Liver (tissue), 9 donors: ENCODE results near the gene CDKN1A. TPM values are rescaled to one million over a fixed set of nuclear protein-coding genes. Genes with fewer than 3 reads are reported as not detected.

Source experiments
- DNase-seq: peaks from one replicate; pipeline ENCODE4 v3.0.0-alpha.2; 2017; ENCODE audit warnings: low spot score
- H3K27ac ChIP-seq, 2 donors: one replicate each; pipeline ENCODE4 v1.7.0; 2013; ENCODE audit warnings: inconsistent platforms in 2 of 2, low read length in 2 of 2, control low read depth in 1 of 2, low read depth in 1 of 2, mild to moderate bottlenecking in 1 of 2
- H3K27me3 ChIP-seq, 4 donors: one replicate each; pipeline versions ENCODE4 v1.6.1 to v1.7.0; 2013; ENCODE audit warnings: low read length in 3 of 4, inconsistent platforms in 1 of 4, mild to moderate bottlenecking in 1 of 4, moderate library complexity in 1 of 4; ENCODE audit not compliant: control insufficient read depth in 4 of 4, insufficient read depth in 4 of 4
- H3K36me3 ChIP-seq, 4 donors: one replicate each; pipeline versions ENCODE4 v1.6.1 to v1.7.0; 2013; ENCODE audit warnings: low read length in 3 of 4, mild to moderate bottlenecking in 3 of 4, low read depth in 1 of 4, moderate library complexity in 1 of 4; ENCODE audit not compliant: control insufficient read depth in 4 of 4, insufficient read depth in 3 of 4
- H3K4me1 ChIP-seq, 4 donors: one replicate each; pipeline versions ENCODE4 v1.6.1 to v1.7.0; 2013; ENCODE audit warnings: low read length in 3 of 4, mild to moderate bottlenecking in 3 of 4, moderate library complexity in 1 of 4; ENCODE audit not compliant: control insufficient read depth in 4 of 4, insufficient read depth in 4 of 4
- H3K4me3 ChIP-seq, 3 donors: one replicate each; pipeline versions ENCODE4 v1.6.1 to v1.7.0; 2013; ENCODE audit warnings: low read length in 3 of 3, control low read depth in 1 of 3, low read depth in 1 of 3, mild to moderate bottlenecking in 1 of 3
- H3K9ac ChIP-seq, 2 donors: one replicate each; pipeline ENCODE4 v1.7.0; 2013; ENCODE audit warnings: low read length in 2 of 2, mild to moderate bottlenecking in 2 of 2, moderate library complexity in 2 of 2, control low read depth in 1 of 2, low read depth in 1 of 2
- H3K9me3 ChIP-seq, 4 donors: one replicate each; pipeline versions ENCODE4 v1.6.1 to v1.7.0; 2013; ENCODE audit warnings: low read length in 3 of 4; ENCODE audit not compliant: control insufficient read depth in 4 of 4
- EGR1 ChIP-seq, 2 donors: IDR thresholded peaks; 2 replicates each; pipeline ENCODE4 v1.6.1; 2016 to 2018; ENCODE audit warnings: antibody characterized with exemption in 2 of 2, low read depth in 2 of 2
- FOXA1 ChIP-seq: IDR thresholded peaks from 2 replicates; pipeline ENCODE4 v1.6.1; 2016; ENCODE audit warnings: antibody characterized with exemption
- FOXA2 ChIP-seq: IDR thresholded peaks from 2 replicates; pipeline ENCODE4 v1.6.1; 2016; ENCODE audit warnings: antibody characterized with exemption
- GABPA ChIP-seq, 2 donors: IDR thresholded peaks in 1 of 2; conservative IDR thresholded peaks in 1 of 2; 2 replicates each; pipeline ENCODE4 v1.6.1; 2016; ENCODE audit warnings: antibody characterized with exemption in 2 of 2, mild to moderate bottlenecking in 1 of 2, moderate library complexity in 1 of 2
- HNF4A ChIP-seq, 2 donors: conservative IDR thresholded peaks; 2 replicates each; pipeline ENCODE4 v1.6.1; 2016; ENCODE audit warnings: antibody characterized with exemption in 2 of 2, mild to moderate bottlenecking in 2 of 2
- HNF4G ChIP-seq: IDR thresholded peaks from 2 replicates; pipeline ENCODE4 v1.6.1; 2016; ENCODE audit warnings: antibody characterized with exemption
- JUND ChIP-seq, 2 donors: IDR thresholded peaks; 2 replicates each; pipeline ENCODE4 v1.6.1; 2016; ENCODE audit warnings: antibody characterized with exemption in 2 of 2
- NR2F2 ChIP-seq: IDR thresholded peaks from 2 replicates; pipeline ENCODE4 v1.6.1; 2016; ENCODE audit warnings: antibody characterized with exemption
- RAD21 ChIP-seq, 2 donors: IDR thresholded peaks; 2 replicates each; pipeline ENCODE4 v1.6.1; 2016; ENCODE audit warnings: antibody characterized with exemption in 2 of 2, mild to moderate bottlenecking in 2 of 2
- RXRA ChIP-seq, 2 donors: IDR thresholded peaks; 2 replicates each; pipeline ENCODE4 v1.6.1; 2017 to 2018; ENCODE audit warnings: antibody characterized with exemption in 2 of 2, mild to moderate bottlenecking in 1 of 2
- SP1 ChIP-seq: IDR thresholded peaks from 2 replicates; pipeline ENCODE4 v1.6.1; 2018; ENCODE audit warnings: antibody characterized with exemption, mild to moderate bottlenecking
- TAF1 ChIP-seq: conservative IDR thresholded peaks from 2 replicates; pipeline ENCODE4 v1.6.1; 2016; ENCODE audit warnings: antibody characterized with exemption, mild to moderate bottlenecking
- YY1 ChIP-seq: IDR thresholded peaks from 2 replicates; pipeline ENCODE4 v1.6.1; 2016; ENCODE audit warnings: antibody characterized with exemption, mild to moderate bottlenecking
- WGBS: extraction: QIAGEN DNeasy Blood & Tissue Kit; methylation state at CpG from one replicate; pipeline ENCODE4 v1.1.7; 2013; 5-methylcytosine and 5-hydroxymethylcytosine counted together
- polyA plus RNA-seq, 2 donors: library from polyadenylated mRNA; stranded (reverse) in 1 of 2; unstranded in 1 of 2; fragments of 200-250 nt in 1 of 2; fragments of >200 nt in 1 of 2; fragmentation: Nextera tagmentation in 1 of 2; extraction: Ambion mirVana in 1 of 2; gene quantifications; one replicate each; pipeline versions ENCODE4 v1.2.1 to v1.2.3, GENCODE V29; 2013 to 2015
- total RNA-seq, 2 donors: library from RNA; depleted of rRNA; stranded (reverse); fragments of >200 nt; gene quantifications; one replicate each; pipeline ENCODE4 v1.2.3, GENCODE V29; 2014
- TF ChIP-seq, protein P1 (sequence below): IDR thresholded peaks from 2 replicates; pipeline ENCODE4 v1.6.1; 2016; ENCODE audit warnings: antibody characterized with exemption, mild to moderate bottlenecking
- TF ChIP-seq, protein P2 (sequence below): IDR thresholded peaks from 2 replicates; pipeline ENCODE4 v1.6.1; 2016; ENCODE audit warnings: antibody characterized with exemption
- TF ChIP-seq, protein P3 (sequence below): fragments of 150-350 bp; IDR thresholded peaks from 2 replicates; pipeline ENCODE4 v1.5.1; 2017; ENCODE audit warnings: improper control_type of control experiment, low read depth, low read length; ENCODE audit not compliant: missing input control
- TF ChIP-seq, protein P4 (sequence below): IDR thresholded peaks from 2 replicates; pipeline ENCODE4 v1.6.1; 2016; ENCODE audit warnings: antibody characterized with exemption
- TF ChIP-seq, protein P5 (sequence below): IDR thresholded peaks from 2 replicates; pipeline ENCODE4 v1.6.1; 2016; ENCODE audit warnings: antibody characterized with exemption
- donor health status: healthy.
- donor health status: healthy.
- donor health status: healthy.
- donor health status: healthy.
- donor health status: healthy.

CDKN1A gene
- total and polyA plus RNA-seq, 4 donors = 3.2 to 41.7 (median 20.5) TPM

DNA sequence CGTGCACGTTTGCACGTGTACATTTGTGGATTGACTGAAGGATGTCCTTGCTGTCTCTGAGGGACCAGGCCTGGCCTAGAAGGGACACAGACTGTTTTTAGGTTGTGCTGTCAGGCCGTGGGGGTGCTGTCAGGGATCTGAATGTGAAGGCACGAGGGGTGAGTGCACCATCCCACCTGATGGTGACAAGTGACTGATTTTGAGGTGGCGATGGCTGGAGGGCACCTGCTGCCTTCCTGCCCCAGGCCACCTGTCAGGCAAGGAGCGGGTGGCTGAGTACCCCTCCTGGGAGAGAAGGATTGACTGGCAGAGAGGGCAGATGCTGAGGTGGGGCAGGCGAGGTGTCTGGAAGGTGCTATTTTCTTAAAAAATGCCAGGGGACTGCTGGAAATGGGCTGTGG lies 20.4 kb downstream of the CDKN1A start:
- Histone ChIP-seq H3K4me1 (no peaks in the 10 kb centered on the region), H3K27me3 (no peaks in the 10 kb centered on the region), H3K4me3 (no peak overlapping the region), H3K27ac (no peak overlapping the region), H3K36me3 (no peaks in the 10 kb centered on the region), H3K9me3 (no peaks in the 10 kb centered on the region), H3K9ac (no peak overlapping the region)
- DNase-seq = no peak
- TF ChIP-seq GABPA (IDR thresholded peaks at IDR 0.05 in 1 of 2, conservative IDR thresholded peaks at IDR 0.05 in 1 of 2) (no peak), TAF1 (no peak), RAD21 (IDR thresholded peaks at IDR 0.05) (no peak), HNF4A (conservative IDR thresholded peaks at IDR 0.05) (no peak), NR2F2 (no peak), RXRA (IDR thresholded peaks at IDR 0.05) (no peak), FOXA1 (no peak), SP1 (no peak), YY1 (no peak), HNF4G (no peak), JUND (IDR thresholded peaks at IDR 0.05) (no peak), FOXA2 (no peak), EGR1 (IDR thresholded peaks at IDR 0.05; ENCODE audit: low read depth in 2 of 2) (no peak)
- TF ChIP-seq, protein P1, sequence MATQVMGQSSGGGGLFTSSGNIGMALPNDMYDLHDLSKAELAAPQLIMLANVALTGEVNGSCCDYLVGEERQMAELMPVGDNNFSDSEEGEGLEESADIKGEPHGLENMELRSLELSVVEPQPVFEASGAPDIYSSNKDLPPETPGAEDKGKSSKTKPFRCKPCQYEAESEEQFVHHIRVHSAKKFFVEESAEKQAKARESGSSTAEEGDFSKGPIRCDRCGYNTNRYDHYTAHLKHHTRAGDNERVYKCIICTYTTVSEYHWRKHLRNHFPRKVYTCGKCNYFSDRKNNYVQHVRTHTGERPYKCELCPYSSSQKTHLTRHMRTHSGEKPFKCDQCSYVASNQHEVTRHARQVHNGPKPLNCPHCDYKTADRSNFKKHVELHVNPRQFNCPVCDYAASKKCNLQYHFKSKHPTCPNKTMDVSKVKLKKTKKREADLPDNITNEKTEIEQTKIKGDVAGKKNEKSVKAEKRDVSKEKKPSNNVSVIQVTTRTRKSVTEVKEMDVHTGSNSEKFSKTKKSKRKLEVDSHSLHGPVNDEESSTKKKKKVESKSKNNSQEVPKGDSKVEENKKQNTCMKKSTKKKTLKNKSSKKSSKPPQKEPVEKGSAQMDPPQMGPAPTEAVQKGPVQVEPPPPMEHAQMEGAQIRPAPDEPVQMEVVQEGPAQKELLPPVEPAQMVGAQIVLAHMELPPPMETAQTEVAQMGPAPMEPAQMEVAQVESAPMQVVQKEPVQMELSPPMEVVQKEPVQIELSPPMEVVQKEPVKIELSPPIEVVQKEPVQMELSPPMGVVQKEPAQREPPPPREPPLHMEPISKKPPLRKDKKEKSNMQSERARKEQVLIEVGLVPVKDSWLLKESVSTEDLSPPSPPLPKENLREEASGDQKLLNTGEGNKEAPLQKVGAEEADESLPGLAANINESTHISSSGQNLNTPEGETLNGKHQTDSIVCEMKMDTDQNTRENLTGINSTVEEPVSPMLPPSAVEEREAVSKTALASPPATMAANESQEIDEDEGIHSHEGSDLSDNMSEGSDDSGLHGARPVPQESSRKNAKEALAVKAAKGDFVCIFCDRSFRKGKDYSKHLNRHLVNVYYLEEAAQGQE = no peak
- TF ChIP-seq, protein P2, sequence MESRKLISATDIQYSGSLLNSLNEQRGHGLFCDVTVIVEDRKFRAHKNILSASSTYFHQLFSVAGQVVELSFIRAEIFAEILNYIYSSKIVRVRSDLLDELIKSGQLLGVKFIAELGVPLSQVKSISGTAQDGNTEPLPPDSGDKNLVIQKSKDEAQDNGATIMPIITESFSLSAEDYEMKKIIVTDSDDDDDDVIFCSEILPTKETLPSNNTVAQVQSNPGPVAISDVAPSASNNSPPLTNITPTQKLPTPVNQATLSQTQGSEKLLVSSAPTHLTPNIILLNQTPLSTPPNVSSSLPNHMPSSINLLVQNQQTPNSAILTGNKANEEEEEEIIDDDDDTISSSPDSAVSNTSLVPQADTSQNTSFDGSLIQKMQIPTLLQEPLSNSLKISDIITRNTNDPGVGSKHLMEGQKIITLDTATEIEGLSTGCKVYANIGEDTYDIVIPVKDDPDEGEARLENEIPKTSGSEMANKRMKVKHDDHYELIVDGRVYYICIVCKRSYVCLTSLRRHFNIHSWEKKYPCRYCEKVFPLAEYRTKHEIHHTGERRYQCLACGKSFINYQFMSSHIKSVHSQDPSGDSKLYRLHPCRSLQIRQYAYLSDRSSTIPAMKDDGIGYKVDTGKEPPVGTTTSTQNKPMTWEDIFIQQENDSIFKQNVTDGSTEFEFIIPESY = no peak
- TF ChIP-seq, protein P3, sequence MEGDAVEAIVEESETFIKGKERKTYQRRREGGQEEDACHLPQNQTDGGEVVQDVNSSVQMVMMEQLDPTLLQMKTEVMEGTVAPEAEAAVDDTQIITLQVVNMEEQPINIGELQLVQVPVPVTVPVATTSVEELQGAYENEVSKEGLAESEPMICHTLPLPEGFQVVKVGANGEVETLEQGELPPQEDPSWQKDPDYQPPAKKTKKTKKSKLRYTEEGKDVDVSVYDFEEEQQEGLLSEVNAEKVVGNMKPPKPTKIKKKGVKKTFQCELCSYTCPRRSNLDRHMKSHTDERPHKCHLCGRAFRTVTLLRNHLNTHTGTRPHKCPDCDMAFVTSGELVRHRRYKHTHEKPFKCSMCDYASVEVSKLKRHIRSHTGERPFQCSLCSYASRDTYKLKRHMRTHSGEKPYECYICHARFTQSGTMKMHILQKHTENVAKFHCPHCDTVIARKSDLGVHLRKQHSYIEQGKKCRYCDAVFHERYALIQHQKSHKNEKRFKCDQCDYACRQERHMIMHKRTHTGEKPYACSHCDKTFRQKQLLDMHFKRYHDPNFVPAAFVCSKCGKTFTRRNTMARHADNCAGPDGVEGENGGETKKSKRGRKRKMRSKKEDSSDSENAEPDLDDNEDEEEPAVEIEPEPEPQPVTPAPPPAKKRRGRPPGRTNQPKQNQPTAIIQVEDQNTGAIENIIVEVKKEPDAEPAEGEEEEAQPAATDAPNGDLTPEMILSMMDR = no peak
- TF ChIP-seq, protein P4, sequence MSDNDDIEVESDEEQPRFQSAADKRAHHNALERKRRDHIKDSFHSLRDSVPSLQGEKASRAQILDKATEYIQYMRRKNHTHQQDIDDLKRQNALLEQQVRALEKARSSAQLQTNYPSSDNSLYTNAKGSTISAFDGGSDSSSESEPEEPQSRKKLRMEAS = no peak
- TF ChIP-seq, protein P5, sequence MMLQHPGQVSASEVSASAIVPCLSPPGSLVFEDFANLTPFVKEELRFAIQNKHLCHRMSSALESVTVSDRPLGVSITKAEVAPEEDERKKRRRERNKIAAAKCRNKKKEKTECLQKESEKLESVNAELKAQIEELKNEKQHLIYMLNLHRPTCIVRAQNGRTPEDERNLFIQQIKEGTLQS = no peak
- WGBS = 82% methylated on average over 8 of the region's 8 CpGs

DNA sequence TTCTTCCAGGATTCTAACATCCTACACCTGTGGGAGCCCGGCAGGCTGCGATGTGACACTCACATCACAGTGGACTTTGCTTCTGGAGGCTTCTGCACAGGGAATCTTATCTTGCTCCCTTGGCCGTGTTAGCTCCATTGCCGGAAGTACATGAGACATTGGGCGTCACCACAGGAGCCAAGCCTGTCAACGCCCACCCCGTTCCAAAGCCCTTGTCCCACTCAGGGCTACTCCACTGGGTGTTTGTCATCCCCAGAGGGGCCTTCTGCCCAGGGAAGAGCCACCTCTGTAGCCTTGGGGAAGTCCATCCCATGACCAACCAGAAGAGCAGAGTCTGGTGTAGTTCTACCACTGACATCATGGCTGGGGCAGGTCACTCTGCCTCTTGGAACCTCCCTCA lies 20.8 kb downstream of the CDKN1A start:
- H3K27me3 ChIP-seq = no peaks in the 10 kb centered on the region
- TF ChIP-seq EGR1 (IDR thresholded peaks at IDR 0.05; ENCODE audit: low read depth in 2 of 2) (no peak), RXRA (IDR thresholded peaks at IDR 0.05) (no peak), NR2F2 (no peak), YY1 (no peak), JUND (IDR thresholded peaks at IDR 0.05) (no peak), SP1 (no peak)
- TF ChIP-seq, protein P4 = no peak
- H3K4me1 ChIP-seq = no peaks in the 10 kb centered on the region
- no peak overlapping the region for H3K27ac ChIP-seq
- WGBS = 64% methylated on average over 7 of the region's 7 CpGs
- no peak for DNase-seq
- no peaks in the 10 kb centered on the region for H3K9me3 ChIP-seq
- no peak overlapping the region for H3K9ac ChIP-seq
- H3K36me3 ChIP-seq = no peaks in the 10 kb centered on the region
- H3K4me3 ChIP-seq = no peak overlapping the region
